Peyer's patch (tissue), 4 donors: ENCODE data around the gene PKMYT1. TPM values are rescaled to one million over a fixed set of nuclear protein-coding genes. Genes with fewer than 3 reads are reported as not detected.

Source experiments
- small RNA-seq, 2 donors: library from RNA; depleted of rRNA; stranded (forward); fragments of <200 nt; gene quantifications; one replicate each; pipeline ENCODE3, GENCODE V24; 2016
- total RNA-seq, 4 donors: library from RNA; depleted of rRNA; stranded (reverse); fragments of >200 nt; gene quantifications; one replicate each; pipeline ENCODE4 v1.1.0, GENCODE V29; 2016

PKMYT1 gene
- total RNA-seq, 4 donors from 2014 or later, result 4.3 to 23.9 (median 6.0) TPM

Small RNA genes within 50 kb of the gene (small RNA-seq; reads per million reads assigned to genes)
- gene LINC00514, result 0 reads per million in 2 donors

Other genes starting within 250 kb of the PKMYT1 start
- 1,000 to 10,000 TPM in 3 of 4 donors, 100 to 1,000 TPM in 1; 683 to 3,742 (median 1,673) TPM for gene SRRM2, start 227.8 kb downstream of the PKMYT1 start, total RNA-seq
- 100 to 1,000 TPM in 3 of 4 donors, 10 to 100 TPM in 1; 66.8 to 243 (median 220) TPM for gene ELOB, start 203.2 kb downstream of the PKMYT1 start, total RNA-seq
- gene PRSS33, start 192.9 kb downstream of the PKMYT1 start, total RNA-seq, result not detected
- not detected for gene PRSS41, start 182.0 kb downstream of the PKMYT1 start, total RNA-seq
- under 1 TPM in 1 of 4 donors, not detected in 3; 0.88 TPM for gene PRSS21, start 163.2 kb downstream of the PKMYT1 start, total RNA-seq
- 10 to 100 TPM in 1 of 4 donors, 1 to 10 TPM in 3; 2.5 to 13.0 (median 5.5) TPM for gene ZG16B, start 150.1 kb downstream of the PKMYT1 start, total RNA-seq
- 1 to 10 TPM in 3 of 4 donors, not detected in 1; 1.4 to 1.9 (median 1.8) TPM for gene PRSS22, start 122.3 kb downstream of the PKMYT1 start, total RNA-seq
- 10 to 100 TPM; 40.8 to 61.3 (median 53.1) TPM for gene FLYWCH2, start 97.2 kb downstream of the PKMYT1 start, total RNA-seq
- 10 to 100 TPM; 30.1 to 67.4 (median 46.8) TPM for gene FLYWCH1, start 68.5 kb downstream of the PKMYT1 start, total RNA-seq
- gene KREMEN2, start 16.2 kb downstream of the PKMYT1 start, total RNA-seq, result 1 to 10 TPM in 1 of 4 donors, under 1 TPM in 1, not detected in 2; 0.40 to 1.6 TPM
- 10 to 100 TPM in 1 of 4 donors, 1 to 10 TPM in 3; 6.3 to 13.2 (median 9.2) TPM for gene PAQR4, start 11.1 kb downstream of the PKMYT1 start, total RNA-seq
- gene CLDN9, start 32.5 kb upstream of the PKMYT1 start, total RNA-seq, result 1 to 10 TPM in 3 of 4 donors, under 1 TPM in 1; 0.76 to 2.5 (median 1.2) TPM
- not detected for gene CLDN6, start 37.7 kb upstream of the PKMYT1 start, total RNA-seq
- gene TNFRSF12A, start 39.9 kb upstream of the PKMYT1 start, total RNA-seq, result 10 to 100 TPM in 3 of 4 donors, 1 to 10 TPM in 1; 4.1 to 56.4 (median 39.8) TPM
- 10 to 100 TPM; 14.0 to 38.0 (median 34.1) TPM for gene HCFC1R1, start 43.5 kb upstream of the PKMYT1 start, total RNA-seq
- gene THOC6, start 43.6 kb upstream of the PKMYT1 start, total RNA-seq, result 10 to 100 TPM in 3 of 4 donors, 1 to 10 TPM in 1; 9.6 to 64.4 (median 27.1) TPM
- 100 to 1,000 TPM in 2 of 4 donors, 10 to 100 TPM in 2; 44.6 to 126 (median 93.8) TPM for gene BICDL2, start 56.5 kb upstream of the PKMYT1 start, total RNA-seq
- 1 to 10 TPM in 3 of 4 donors, not detected in 1; 1.4 to 3.3 (median 2.4) TPM for gene MMP25, start 66.1 kb upstream of the PKMYT1 start, total RNA-seq
- 100 to 1,000 TPM in 3 of 4 donors, 10 to 100 TPM in 1; 93.3 to 676 (median 590) TPM for gene IL32, start 85.2 kb upstream of the PKMYT1 start, total RNA-seq
- gene ZSCAN10, start 118.8 kb upstream of the PKMYT1 start, total RNA-seq, result not detected
- gene ZNF205, start 132.1 kb upstream of the PKMYT1 start, total RNA-seq, result 10 to 100 TPM in 3 of 4 donors, 1 to 10 TPM in 1; 5.0 to 24.6 (median 16.2) TPM
- gene ZNF213, start 154.6 kb upstream of the PKMYT1 start, total RNA-seq, result 10 to 100 TPM; 14.9 to 40.6 (median 18.4) TPM
- not detected for gene OR1F1, start 207.8 kb upstream of the PKMYT1 start, total RNA-seq